NCI-H2081 (cell line): ENCODE results near the gene NEK6.

Experiments used
- DNase-seq, 2 experiments: peaks; one replicate each; lab custom pipeline; 2025; lab: John Stamatoyannopoulos, UW

The NEK6 gene

DNA sequence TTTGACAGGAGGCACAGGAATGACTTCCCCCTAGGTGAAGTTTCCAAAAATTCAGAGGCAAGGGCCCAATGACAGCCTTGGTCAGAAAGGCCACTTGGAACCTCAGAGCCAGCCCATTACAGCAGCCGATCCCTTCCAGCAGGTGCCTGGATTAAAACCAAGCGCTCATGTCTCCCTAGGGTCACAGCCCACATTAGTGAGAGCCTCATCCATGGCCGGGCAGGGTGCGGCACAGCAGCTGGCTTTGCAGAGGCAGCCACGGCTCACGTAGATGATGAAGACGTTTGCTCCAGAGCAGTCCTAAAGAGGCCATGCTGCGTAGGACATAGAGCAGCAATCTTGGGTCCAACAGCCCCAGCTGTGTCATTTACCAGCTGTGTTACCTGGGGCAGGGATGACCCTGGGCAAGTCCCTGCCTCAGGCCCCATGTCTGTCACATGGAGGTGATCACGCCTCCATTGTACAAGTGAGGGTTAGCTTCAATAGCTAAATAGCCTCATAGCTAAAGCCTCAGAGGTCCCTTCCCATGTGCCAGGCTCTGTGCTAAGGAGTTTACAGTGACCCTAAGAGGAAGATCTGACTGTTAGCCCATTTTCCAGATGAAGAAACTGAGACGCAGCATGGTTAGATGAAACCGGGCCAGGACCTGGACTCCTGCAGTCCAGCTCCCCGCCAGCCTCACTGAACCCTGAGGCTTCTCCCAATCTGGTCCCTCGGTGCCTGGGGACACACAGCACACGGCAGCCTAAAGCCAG lies 39.2 kb downstream of the NEK6 start:
- DNase-seq, result no peak

DNA sequence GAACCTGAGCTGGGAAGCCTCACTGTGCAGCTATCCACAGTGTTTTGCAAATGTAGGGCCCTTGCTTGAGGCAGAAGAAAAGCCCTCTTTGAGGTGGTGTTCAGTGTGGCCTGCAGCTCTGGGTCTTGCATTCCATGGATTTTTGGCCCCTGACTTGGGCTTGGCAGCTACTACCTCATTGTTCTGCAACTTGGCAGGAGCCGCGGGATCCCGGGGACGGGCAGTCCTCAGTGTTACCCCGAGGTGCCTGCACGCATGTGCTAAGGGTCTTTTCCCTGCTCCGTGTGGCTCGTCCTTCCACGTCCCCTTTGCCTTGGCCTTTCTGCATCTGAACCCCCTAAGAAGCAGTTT lies 39.8 kb downstream of the NEK6 start:
- DNase-seq, result no peak

GRCh38 chr9:124297915-124298645 lies 40.3 kb downstream of the NEK6 start:
- DNase-seq, result no peak

GRCh38 chr9:124298646-124299235 lies 41.0 kb downstream of the NEK6 start:
- DNase-seq, result no peak

GRCh38 chr9:124299515-124300090 lies 41.9 kb downstream of the NEK6 start:
- peak in 1 of 2 experiments; percentile 6 for DNase-seq

DNA sequence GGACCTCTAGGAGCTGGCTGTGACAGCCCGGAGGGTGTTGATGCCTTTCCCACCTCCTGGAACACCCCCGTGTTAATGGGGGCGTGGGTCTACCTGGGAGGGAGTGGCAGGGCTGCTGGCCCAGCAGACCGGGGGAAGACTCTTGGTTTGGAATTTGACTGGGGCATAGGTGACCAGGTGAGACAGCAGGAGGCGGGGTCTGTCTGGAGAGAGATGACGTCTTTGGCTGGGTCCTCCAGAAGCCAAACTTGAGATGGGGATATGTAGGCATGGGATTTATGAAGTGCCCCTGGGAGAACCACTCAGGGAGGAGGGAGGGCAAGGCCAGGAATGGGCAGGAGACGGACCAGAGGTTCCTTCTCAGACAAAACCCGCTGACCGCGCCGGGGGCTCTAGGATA lies 42.6 kb downstream of the NEK6 start:
- DNase-seq, result no peak

- DNase-seq, result no peak
These were observed 45.2 kb downstream of the NEK6 start for GRCh38 chr9:124302921-124303320.

GRCh38 chr9:124303762-124304161 lies 46.0 kb downstream of the NEK6 start:
- no peak for DNase-seq

DNA sequence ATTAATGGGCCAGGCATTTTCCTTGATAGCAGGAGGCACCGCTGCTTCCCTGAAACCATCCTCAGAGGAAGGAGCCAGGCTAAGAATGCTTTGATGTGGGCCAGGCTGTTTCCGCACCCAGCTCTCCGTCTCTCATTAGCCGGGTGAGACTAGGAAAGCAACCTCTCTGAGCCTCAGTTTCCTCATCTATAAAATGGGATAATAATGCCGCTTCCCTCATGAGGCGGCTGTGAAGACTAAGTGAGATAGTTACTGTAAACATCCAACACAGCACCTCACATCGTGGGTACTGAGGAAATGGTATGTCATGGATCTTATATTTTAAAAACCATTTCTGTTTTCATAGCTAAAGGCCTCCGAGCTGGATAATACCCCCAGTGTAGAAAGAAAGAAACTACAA lies 46.5 kb downstream of the NEK6 start:
- DNase-seq, result no peak

- no peak for DNase-seq
These were observed 48.5 kb downstream of the NEK6 start for GRCh38 chr9:124306098-124306735.

DNA sequence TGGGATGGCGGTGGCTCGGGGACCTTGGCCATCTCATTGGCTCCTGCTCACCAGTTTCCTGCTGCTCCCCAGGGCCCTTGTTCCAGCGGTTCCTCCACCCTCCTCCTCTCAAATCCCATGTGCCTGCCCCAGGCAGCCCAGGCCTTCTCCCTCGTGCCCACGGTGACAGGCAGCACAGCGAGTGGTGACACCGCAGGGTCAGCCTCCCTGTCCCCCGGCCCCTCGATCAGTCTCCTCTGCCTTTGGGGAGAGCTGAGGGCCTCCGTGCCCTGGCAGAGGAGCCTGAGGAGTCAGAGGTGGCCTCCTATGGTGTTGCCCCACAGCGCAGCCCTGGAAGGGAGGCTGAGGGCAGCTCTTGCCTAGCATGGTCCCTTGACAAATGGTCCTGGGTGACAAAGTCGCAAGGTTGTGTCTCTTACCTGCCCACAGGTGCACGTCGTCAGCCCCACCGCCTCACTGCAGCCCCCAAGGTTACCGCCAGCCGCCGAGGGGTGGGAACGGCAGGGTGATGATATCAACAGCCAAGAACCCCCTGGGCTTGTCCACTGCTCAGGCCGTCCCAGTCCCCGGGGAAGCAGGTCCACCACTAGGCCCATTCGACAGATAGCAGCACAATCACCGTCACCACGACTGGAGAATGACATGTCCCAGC lies 49.8 kb downstream of the NEK6 start:
- DNase-seq, result no peak

DNA sequence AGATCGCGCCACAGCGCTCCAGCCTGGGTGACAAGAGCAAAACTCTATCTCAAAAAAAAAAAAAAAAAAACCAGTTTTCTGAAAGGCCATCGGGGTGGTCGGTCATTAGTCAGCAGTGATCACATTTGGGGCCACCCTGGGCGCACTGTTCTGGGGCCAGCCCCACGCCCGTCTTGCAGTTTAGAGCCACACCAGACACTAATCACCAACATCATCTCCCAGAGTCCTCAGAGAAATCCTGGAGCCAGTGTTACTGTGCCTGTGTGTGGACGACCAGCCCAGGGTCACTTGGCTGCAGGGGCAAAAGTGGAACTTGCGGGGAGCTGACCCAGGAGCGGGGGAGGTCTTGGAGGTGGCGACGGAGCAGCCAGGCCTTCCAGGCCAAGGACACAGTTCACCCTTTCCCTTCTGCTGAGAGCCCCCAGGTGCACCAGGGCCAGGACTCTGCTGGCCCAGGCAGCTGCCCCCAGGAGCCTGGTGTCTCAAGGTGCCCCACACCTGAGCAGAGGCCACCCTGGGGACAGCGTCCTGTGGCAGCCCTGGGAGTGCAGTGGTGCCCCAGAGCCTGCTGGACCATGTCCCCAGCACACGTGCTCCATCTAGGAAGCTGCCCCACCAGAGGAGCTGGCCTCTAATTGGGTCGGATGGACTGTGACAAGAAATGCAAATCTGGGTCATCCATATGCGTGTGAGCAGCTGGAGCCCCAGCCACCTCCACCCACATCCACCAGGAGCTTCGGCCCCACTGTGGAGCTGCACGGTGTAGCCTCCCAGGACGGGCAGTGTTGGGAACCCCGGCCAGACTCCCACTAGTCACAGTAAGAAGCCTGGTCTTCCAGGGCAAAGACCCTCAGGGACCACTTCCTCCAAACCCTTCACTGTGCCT lies 51.1 kb downstream of the NEK6 start:
- no peak for DNase-seq

DNA sequence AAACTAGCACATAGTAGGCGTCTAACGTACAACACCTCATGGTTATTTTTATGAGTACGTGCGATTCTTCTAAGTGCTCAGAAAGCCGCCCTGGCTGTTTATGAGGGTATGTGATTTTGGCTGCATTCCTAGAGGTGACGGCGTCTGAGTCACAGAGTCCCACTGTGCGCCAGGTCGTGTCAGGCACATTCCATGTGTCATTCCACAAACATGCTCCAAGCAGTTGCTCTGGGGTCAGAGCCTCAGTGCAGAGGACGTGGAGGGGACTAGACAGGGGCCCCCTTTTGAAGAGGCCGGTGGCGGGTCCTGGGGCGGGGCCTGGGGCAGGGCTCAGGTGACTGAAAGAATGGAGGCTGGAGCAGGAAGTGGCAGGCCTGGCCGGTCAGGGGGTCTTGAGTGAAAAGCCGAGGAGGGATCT lies 51.9 kb downstream of the NEK6 start:
- DNase-seq, result no peak

DNA sequence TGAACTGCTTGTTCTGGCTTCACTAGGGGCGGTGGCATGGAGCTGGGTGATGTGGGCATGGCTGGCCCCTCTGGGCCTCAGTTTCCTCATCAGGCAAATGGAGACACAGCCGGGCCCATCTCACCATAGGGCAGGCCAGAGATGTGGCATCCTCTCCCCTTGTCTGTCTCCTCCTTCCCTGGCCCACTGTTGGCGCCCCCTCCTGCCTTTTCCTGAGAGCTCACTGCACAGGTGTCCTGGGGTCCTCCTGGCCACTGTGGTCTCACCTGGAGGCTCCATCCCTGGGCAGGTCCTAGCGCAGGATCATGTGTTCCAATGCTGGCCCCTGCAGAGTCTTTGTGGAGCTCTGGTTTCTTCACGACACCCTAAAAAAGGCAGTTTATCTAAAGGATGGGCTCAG lies 53.5 kb downstream of the NEK6 start:
- no peak for DNase-seq

DNA sequence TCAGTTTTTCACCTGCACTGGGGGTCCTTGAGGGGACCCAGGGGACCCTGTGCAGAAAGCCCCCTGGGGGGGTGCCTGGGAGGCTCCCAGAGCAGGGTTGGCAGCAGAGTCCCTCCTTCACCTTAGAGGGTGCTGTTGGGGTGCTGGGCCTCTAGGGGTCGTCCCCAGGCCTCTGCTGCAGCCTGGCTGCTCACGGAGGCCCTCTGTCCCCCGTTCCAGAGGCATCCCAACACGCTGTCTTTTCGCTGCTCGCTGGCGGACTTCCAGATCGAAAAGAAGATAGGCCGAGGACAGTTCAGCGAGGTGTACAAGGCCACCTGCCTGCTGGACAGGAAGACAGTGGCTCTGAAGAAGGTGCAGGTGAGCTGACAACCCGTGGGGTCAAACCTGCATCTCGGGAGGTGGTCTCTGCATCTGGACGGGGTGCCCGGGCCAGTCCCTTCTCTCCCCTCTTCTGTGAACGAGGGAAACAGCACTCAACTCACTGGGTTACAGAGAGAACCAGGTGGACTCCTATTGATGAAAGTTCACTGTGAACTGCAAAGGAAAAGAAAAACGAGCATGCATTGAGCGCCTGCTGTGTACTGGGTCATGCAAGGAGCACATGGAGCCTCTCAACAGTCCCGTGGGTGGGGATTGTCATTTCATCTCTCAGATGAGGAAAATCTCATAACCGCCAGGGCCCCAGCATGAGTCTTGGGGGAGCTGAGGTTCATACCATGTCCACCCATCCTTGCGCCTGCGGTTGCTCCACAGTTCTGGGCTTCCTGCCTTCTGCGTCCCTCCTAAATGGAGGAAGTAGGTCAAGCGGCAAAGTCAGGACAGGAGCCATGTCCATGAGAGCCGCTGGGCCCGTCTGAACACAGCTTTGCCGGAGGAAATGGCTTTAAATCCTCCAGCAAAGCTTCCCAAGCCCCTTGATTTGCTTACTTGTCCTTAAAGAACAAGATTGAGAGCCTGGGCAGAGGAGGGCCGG lies 54.8 kb downstream of the NEK6 start:
- DNase-seq, result no peak

GRCh38 chr9:124313940-124314339 lies 56.2 kb downstream of the NEK6 start:
- DNase-seq, result no peak

GRCh38 chr9:124315882-124316281 lies 58.1 kb downstream of the NEK6 start:
- no peak for DNase-seq

DNA sequence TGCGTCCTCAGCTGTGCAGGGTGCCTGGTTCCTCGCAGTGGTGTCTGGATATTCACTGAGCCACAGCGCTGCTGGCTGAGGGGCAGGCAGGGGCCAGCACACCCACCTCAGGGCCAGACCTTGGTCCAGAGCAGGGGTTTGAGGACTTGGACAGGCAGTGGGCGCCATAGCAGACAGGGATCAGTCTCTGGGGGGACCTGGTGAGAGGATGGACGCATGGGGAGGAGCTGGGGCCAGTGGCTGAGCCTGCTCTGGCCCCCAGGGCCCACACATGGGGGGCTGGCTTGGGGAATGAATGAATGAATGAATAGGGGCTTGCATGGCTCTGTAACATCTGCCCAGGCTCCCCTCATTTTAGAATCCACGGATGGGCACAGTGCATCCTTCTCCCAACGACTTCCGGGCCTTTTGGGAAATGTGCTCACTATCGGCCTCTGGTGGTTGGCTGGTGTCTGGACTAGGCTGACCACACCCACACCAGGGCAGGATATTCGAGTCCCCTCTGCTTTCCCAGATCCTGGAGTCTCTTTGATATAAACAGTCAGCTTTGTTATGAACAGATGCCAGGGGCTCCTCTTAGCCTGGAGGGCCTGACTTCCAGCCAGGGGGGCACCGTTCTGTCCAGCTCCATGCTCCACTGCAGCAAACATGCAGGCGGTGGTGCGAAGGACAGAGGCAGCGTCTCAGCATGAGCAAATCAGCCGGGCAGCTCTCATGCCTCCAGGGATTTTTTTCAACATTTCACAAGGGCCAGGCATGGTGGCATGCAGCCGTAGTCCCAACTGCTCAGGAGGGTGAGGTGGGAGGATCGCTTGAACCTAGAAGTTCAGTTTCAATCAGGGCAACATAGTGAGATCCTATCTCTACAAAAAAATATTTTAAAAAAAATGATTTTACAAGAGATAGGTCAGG lies 62.6 kb downstream of the NEK6 start:
- peak; percentile 55 to 66 for DNase-seq

GRCh38 chr9:124321416-124321815 lies 63.7 kb downstream of the NEK6 start:
- no peak for DNase-seq
